Activated naive CD4-positive, alpha-beta T cell treated with anti-CD3 and anti-CD28 coated beads, Interleukin-2, amount 50 U/mL, for 24 hours (primary cell): ENCODE data around the gene RAI1.

ENCODE experiments used
- H3K27ac Mint-ChIP-seq: one replicate; pipeline ENCODE4 v1.8.0; 2021; ENCODE audit warnings: mild to moderate bottlenecking, mixed read lengths
- H3K27me3 Mint-ChIP-seq: one replicate; pipeline ENCODE4 v1.8.0; 2021; ENCODE audit warnings: mixed read lengths
- H3K36me3 Mint-ChIP-seq: one replicate; pipeline ENCODE4 v1.8.0; 2021; ENCODE audit warnings: mixed read lengths
- H3K4me1 Mint-ChIP-seq: one replicate; pipeline ENCODE4 v1.8.0; 2021; ENCODE audit warnings: mixed read lengths
- H3K4me3 Mint-ChIP-seq: one replicate; pipeline ENCODE4 v1.8.0; 2021; ENCODE audit warnings: mild to moderate bottlenecking, mixed read lengths
- H3K9me3 Mint-ChIP-seq: one replicate; pipeline ENCODE4 v1.8.0; 2021; ENCODE audit warnings: mixed read lengths

RAI1 gene

DNA sequence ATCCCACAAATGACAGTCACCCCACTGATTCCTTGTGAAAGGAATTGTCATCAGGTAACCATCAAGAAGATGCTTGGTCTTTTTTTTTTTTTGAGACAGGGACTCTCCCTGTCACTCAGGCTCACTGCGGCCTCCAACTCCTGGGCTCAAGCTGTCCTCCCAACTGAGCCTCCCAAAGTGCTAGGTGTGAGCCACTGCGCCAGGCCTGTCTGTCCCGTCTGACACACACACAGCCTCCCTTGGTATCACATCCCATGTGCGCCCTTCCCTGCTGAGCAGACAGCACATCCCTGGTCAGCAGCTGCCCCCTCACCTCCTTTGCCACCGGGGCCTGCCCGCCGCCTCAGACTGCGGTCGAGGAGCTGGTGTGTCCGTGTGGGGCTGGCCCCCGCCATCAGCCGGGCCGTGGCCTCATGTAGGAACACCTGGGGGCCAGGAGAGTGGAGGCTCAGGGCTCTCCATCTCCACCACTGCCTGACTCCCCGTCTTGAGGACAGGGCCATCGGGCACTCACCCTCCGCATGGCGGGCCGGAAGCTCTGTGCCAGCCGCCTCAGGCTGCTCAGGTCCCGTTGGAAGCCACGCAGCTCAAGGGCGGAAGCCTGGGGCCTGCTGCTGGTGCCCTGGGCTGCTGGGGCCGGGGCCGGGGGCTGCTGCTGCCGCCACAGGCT, 131.9 kb downstream of the RAI1 start:
- Mint-ChIP-seq H3K4me1 (peaks cover 11% of the 10 kb centered on the region), H3K9me3 (no peaks in the 10 kb centered on the region), H3K36me3 (peaks cover 2% of the 10 kb centered on the region), H3K27ac (peak overlapping the region; percentile 17), H3K4me3 (no peak overlapping the region), H3K27me3 (no peaks in the 10 kb centered on the region)

DNA sequence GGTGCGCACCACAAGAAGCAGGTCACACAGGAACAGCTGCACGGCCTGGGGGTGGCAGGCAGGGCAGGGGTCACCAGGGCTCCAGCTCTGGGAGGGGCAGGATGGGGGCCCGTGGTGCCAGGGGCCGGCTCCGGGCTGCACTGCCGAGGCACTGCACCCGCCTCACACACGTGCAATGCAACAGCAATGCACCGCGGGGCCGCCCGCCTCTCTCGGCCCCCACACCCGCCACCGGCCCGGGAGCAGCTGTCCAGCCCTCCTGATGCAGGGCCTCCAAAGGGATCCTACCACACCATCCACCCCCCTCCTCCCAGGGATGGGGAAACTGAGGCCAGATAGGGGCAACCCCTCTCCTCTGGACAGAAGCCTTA, 132.5 kb downstream of the RAI1 start:
- no peaks in the 10 kb centered on the region for H3K9me3 Mint-ChIP-seq
- no peak overlapping the region for H3K4me3 Mint-ChIP-seq
- peaks cover 13% of the 10 kb centered on the region for H3K4me1 Mint-ChIP-seq
- no peak overlapping the region for H3K27ac Mint-ChIP-seq
- no peaks in the 10 kb centered on the region for H3K27me3 Mint-ChIP-seq
- peaks cover 1% of the 10 kb centered on the region for H3K36me3 Mint-ChIP-seq

DNA sequence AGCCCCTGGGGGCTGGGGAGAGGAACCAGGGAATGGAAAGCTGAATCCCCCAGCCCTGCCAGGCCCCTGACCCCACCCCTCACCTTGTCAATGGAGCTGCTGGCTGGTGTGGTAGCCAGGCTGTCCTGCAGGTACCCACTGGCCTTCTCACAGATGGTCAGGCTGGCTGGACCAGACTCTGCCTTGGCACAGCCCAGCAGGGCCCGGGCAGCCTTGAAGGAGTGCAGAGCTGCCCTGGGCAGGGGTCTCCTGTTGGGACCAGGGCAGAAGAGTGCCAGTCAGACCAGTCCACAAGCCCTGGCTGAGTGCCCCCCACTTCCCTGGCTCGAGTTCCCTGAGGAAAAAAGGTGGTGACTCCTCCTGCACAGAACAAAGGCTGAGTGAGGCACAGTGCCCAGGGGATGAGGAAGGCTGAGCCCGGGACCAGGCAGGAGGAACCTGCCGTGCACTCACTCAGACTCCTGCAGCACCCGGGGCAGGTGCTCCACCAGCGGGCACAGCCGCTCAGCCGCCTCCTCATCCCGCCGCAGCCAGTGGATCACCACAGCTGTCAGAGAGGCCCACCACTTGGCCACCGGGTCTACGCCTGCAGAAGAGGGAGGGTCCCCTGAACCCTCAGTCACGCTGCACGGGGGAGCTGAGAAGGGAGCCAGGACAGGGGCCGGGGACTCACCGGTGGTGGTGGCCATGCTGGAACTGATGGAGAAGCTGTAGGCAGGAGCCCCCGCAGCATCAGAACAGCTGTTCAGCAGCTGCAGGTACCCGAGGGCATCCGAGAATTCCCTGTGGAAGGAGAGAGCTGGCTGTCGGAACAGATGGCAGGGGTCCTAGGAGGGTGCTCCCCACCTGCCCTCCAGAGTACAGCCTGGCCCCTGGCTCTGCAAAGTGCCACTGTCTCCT, 133.2 kb downstream of the RAI1 start:
- Mint-ChIP-seq H3K36me3 (peaks cover 2% of the 10 kb centered on the region), H3K27me3 (no peaks in the 10 kb centered on the region), H3K9me3 (no peaks in the 10 kb centered on the region), H3K4me1 (peaks cover 17% of the 10 kb centered on the region), H3K4me3 (no peak overlapping the region), H3K27ac (no peak overlapping the region)

DNA sequence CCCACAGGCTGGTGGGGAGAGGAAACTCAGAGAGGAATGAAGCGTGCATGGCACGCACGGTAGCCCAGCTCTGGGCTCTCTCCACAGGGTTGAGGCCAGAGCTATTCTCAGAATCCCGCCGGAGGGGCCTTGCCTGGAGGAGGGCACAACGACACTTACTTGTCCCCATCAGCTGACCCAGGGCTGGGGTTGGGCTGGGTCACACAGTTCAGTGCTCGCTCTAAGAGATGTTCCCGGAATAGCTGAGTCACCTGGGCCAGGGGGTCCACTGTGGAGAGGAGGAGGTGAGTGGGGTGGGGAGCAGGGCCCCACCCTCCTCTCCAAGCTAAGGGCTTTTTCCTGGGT, 133.8 kb downstream of the RAI1 start:
- H3K36me3 Mint-ChIP-seq: peaks cover 2% of the 10 kb centered on the region

DNA sequence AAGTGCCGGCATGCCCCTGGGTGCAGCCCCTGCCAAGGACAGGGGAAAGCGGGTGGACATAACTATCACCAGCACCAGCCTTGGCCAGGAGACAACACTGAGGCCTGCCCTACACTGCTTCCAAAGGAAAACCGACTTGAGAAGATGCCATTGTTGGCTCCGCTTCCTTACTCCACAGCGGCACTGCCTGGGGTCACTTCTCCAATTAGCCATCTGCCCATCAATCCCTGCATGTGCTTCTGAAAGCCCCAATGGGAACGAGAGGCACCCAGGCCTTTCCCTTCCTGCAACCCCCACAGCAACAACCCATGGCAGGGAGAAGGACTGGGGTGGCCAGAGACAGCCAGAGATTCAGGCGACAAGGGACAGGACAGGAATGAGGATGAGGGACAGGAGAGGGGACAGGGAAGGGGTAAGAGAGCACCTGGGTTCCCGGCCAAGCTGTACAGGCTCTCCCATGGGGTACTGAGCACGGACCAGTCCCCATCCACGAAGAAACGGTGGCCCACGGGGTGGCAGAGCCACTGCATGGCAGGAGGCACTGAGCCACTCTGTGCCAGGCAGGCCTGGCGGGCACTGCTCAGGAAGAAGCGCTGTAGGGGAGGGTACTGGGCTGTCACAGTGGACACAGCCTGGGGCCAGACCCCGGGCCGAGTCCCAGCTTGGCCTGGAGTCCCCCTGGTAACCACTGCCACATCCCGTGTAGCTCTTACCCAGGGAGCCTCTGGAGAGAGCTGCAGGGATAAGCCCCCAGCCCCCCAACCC, 134.4 kb downstream of the RAI1 start:
- H3K9me3 Mint-ChIP-seq: no peaks in the 10 kb centered on the region
- H3K27ac Mint-ChIP-seq: no peak overlapping the region
- no peak overlapping the region for H3K4me3 Mint-ChIP-seq
- no peaks in the 10 kb centered on the region for H3K27me3 Mint-ChIP-seq
- peaks cover 2% of the 10 kb centered on the region for H3K36me3 Mint-ChIP-seq
- peaks cover 29% of the 10 kb centered on the region for H3K4me1 Mint-ChIP-seq

More for the DNA sequence above, 133.8 kb downstream of the RAI1 start:
- H3K27me3 Mint-ChIP-seq: no peaks in the 10 kb centered on the region
- no peak overlapping the region for H3K4me3 Mint-ChIP-seq
- H3K4me1 Mint-ChIP-seq: peaks cover 24% of the 10 kb centered on the region
- H3K27ac Mint-ChIP-seq: no peak overlapping the region
- H3K9me3 Mint-ChIP-seq: no peaks in the 10 kb centered on the region

DNA sequence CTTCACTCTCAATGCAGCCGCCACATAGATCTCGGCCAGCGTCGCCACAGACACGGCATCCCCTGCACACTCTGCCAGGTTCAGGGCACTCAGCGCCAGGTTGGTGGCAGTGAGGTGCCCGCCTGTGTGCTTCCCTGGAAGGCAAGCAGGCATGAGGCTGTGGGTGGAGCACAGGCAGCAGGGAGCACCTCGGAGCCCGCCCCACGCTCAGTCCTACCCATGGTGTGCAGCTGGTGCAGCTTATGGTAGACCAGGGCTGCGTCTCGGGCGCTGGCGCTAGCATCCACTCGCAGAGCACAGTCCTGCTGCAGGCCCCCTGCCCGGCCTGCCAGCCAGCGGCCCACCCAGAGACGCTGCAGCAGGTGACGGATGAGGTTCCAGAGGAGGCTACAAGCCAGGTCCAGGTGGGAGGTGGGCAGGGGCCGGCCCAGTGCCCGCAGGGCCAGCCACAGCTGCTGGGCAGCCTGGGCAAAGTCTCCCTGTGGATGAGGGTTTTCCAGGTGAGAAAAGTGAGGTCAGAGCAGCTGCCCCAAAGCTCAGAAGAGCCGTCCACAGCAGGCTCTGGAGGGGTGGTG, 135.1 kb downstream of the RAI1 start:
- Mint-ChIP-seq H3K4me3 (no peak overlapping the region), H3K27ac (no peak overlapping the region), H3K9me3 (no peaks in the 10 kb centered on the region), H3K36me3 (peaks cover 2% of the 10 kb centered on the region), H3K27me3 (no peaks in the 10 kb centered on the region), H3K4me1 (peaks cover 36% of the 10 kb centered on the region)

DNA sequence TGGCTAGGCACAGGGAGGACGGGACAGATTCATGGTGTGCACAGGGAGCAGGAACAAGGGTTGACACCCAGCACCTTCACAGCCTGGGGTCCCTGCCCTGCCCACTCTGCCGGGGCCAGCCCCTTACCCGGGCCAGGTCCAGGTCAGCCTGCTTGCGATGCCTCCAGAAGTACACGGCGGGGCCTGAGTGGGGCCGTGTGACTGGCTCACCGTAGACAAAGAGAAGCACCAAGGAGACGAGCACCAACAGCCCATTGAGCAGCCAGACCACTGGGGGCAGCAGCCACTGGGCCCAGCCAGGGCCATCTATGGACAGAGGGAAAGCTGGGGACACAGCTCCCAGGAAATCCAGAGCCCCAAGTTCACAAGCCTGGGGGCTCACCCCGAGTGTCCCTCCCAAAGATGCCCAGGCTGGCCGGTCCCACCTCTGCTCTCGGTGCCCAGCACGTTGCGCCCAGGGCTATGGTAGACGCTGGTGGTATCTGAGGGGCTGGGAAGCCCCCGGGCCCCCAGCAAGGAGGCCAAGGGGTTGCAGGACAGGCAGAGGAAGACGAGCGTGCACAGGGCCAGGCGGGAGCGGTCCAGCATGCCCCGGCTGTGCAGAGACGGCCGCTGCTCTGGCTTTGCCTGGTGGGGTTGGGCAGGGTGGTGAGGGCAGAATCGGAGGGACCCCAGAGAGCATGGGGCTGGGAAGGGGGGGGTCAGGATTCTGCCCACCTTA, 135.7 kb downstream of the RAI1 start:
- no peaks in the 10 kb centered on the region for H3K9me3 Mint-ChIP-seq

DNA sequence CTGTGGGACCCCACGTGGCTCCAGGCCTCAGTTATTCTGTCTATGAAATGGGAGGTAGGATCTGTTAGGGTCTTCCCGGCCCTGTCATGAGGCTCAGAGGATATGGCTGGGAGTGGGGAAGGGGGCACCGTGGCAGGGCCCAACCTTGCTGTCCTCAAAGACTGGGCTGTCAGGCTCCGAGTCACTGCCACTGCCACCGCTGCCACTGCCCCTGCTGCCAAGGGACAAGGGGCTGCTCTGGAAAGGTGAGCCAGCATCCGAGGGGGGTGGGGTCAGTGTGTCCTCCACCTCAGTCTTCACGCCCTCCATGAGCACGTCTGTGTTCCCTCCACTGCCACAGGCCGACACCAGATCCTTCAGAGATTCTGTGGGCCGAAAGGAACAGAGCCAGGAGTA, 136.3 kb downstream of the RAI1 start:
- peaks cover 2% of the 10 kb centered on the region for H3K36me3 Mint-ChIP-seq
- H3K27ac Mint-ChIP-seq: no peak overlapping the region
- peaks cover 40% of the 10 kb centered on the region for H3K4me1 Mint-ChIP-seq
- H3K4me3 Mint-ChIP-seq: no peak overlapping the region
- no peaks in the 10 kb centered on the region for H3K27me3 Mint-ChIP-seq
- H3K9me3 Mint-ChIP-seq: no peaks in the 10 kb centered on the region

More for the DNA sequence above, 135.7 kb downstream of the RAI1 start:
- Mint-ChIP-seq H3K27ac (no peak overlapping the region), H3K4me3 (no peak overlapping the region), H3K4me1 (peaks cover 38% of the 10 kb centered on the region), H3K36me3 (peaks cover 2% of the 10 kb centered on the region), H3K27me3 (no peaks in the 10 kb centered on the region)

DNA sequence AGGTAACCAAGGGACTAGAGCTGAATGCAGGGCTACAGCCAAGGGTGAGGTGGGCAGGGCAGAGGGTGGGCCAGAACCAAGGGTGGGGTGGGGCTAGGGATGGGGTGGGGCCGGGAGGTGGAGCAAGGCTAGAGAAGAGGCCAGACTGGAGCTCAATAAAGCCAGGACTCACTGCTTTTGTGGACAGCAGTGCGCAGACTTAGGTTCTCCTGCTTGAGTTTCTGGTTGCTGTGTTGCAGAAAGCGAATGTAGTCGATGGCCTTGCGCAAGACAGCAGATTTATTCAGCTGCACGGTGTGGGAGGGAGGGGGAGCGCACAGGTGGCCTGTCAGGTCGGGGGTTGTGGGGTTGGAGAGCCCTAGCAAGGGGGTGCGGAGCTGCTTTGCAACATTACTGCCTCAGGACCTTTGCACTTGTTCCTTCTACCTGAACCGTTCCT, 136.8 kb downstream of the RAI1 start:
- Mint-ChIP-seq H3K4me1 (peaks cover 46% of the 10 kb centered on the region), H3K27ac (no peak overlapping the region), H3K27me3 (no peaks in the 10 kb centered on the region), H3K9me3 (no peaks in the 10 kb centered on the region), H3K36me3 (peaks cover 2% of the 10 kb centered on the region), H3K4me3 (no peak overlapping the region)

DNA sequence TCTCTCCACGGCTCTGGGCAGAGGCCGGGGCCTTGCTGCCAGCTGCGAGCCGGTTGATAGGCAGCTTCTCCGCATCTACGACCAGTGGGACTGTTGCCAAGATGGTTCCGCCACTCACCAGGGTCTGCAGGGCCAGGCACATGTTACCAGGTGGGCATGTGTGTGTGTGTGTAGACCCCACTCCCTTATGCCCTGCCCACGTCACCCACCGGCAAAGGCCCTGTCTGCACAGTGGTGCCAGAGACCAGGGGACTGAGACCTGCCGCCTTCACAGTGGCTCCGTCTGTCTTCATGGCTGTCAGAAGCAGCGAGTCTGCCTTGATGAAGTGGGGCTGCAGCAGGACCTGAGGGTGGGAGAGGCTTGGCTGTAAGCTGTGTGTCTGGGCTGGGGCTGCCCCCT, 137.9 kb downstream of the RAI1 start:
- H3K9me3 Mint-ChIP-seq: no peaks in the 10 kb centered on the region
- no peak overlapping the region for H3K4me3 Mint-ChIP-seq
- no peaks in the 10 kb centered on the region for H3K27me3 Mint-ChIP-seq
- H3K4me1 Mint-ChIP-seq: peaks cover 52% of the 10 kb centered on the region
- no peak overlapping the region for H3K27ac Mint-ChIP-seq
- peaks cover 2% of the 10 kb centered on the region for H3K36me3 Mint-ChIP-seq

DNA sequence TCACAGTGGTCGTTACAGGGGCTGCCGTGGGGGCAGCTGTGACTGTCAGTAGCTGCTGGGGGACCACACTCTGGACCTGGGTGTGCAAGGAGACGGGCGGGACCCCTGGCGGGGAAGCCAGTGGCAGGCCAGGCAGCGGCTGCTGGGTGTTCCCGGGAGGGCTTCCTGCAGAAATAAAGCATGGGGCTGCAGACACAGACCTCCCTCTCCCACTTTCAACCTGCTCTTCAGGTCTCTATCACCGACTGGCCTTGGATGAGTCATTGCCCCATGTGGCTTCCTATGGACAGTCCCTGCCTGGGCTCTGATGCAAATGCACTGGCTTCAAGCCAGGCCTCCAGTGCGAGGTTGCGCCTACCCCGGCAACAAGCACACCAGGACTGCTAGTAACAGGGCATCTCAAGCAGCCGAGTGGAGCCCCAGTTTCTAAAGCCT, 138.3 kb downstream of the RAI1 start:
- Mint-ChIP-seq H3K4me3 (peak overlapping the region; percentile 50), H3K4me1 (peaks cover 57% of the 10 kb centered on the region), H3K36me3 (peaks cover 2% of the 10 kb centered on the region)

DNA sequence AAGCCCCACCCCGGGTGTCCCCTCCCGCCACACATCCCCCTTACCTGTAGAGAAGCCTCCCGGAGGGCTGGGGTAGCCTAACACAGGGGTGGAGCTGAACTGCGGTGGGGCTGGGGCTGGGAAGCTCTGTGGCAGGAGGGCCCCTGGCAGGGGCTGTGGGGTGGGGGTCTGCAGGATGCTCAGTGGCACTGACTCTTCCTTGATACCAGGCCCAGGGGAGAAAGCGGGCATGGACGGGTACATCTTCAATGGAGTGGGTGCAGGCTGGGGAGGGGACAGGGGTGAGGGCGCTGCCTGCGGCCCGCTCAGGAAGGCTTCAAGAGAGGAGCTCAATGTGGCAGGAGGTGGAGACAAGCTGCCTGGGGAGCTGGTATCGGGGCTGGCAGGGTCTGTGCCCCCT, 138.8 kb downstream of the RAI1 start:
- no peaks in the 10 kb centered on the region for H3K27me3 Mint-ChIP-seq
- H3K36me3 Mint-ChIP-seq: peaks cover 2% of the 10 kb centered on the region
- no peaks in the 10 kb centered on the region for H3K9me3 Mint-ChIP-seq
- H3K4me1 Mint-ChIP-seq: peaks cover 61% of the 10 kb centered on the region
- H3K27ac Mint-ChIP-seq: peak overlapping the region; percentile 19
- peak overlapping the region; percentile 50 for H3K4me3 Mint-ChIP-seq

More for the DNA sequence above, 138.3 kb downstream of the RAI1 start:
- Mint-ChIP-seq H3K27ac (peak overlapping the region; percentile 19), H3K9me3 (no peaks in the 10 kb centered on the region), H3K27me3 (no peaks in the 10 kb centered on the region)

DNA sequence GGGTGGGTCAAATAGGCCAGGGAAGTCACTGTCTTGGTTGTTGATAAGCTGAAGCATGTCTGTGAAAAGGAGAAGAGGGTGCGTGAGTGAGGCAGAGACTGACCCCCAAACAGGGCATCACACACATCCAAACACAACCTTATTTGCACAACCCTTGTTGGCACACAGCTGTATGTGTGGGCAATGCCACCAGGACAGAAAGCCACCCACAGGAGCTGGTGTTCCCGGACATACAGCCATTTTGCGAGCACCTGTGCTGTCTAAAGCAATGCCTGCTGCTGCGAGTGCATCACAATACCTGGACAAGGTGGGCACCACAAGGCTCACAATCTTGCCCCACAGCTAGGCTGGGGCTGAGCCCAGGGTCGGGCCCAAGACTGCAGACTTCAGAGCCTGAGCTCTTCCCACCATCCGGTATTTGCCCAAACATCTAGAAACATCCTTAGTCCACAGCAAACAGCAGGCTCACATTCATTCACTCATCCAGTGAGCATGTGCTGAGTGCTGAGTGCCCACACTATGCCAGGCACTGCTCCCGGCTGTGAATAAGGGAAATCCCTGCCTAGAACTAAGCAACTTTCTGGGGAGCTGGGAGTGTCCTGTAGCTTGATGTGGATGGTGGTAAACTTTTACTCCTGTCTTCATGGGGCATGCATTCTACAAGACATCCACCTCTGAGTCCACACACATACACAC, 139.4 kb downstream of the RAI1 start:
- peak overlapping the region; percentile 19 for H3K4me3 Mint-ChIP-seq
- H3K36me3 Mint-ChIP-seq: peaks cover 2% of the 10 kb centered on the region
- peaks cover 67% of the 10 kb centered on the region for H3K4me1 Mint-ChIP-seq
- H3K9me3 Mint-ChIP-seq: no peaks in the 10 kb centered on the region
- H3K27ac Mint-ChIP-seq: no peak overlapping the region
- no peaks in the 10 kb centered on the region for H3K27me3 Mint-ChIP-seq

DNA sequence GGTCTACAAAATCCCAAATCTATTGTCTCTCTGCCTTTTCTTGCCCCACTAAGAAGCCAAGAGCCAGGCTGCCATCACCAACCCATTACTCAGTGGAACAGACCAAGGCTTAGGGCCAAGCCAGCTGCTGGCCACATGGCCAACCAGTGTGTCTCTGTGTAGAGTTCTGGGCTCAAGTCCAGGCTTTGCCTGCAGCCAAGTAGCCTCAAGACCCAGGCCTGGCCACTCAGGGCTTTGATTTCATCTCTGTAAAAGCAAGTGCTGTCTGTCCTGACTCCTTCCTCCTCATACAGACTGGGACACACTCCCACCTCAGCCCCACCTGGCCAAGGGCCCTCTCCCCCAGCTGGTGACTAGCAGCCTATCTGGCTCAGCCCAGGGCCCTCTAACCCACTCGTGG, 140.9 kb downstream of the RAI1 start:
- H3K27me3 Mint-ChIP-seq: no peaks in the 10 kb centered on the region
- H3K36me3 Mint-ChIP-seq: peaks cover 2% of the 10 kb centered on the region
- peak overlapping the region; percentile 49 for H3K4me3 Mint-ChIP-seq
- peaks cover 81% of the 10 kb centered on the region for H3K4me1 Mint-ChIP-seq
- no peak overlapping the region for H3K27ac Mint-ChIP-seq
- no peaks in the 10 kb centered on the region for H3K9me3 Mint-ChIP-seq
